Stimulated activated CD4-positive, alpha-beta T cell treated with anti-CD3 and anti-CD28 coated beads, Interleukin-4, amount 100 ng/mL, for 4 hours (primary cell): Measurements from ENCODE around the gene CBLN3.

Experiments
- DNase-seq, 2 experiments: peaks; one replicate each; pipeline ENCODE4 v3.0.0-alpha.2; 2020

CBLN3 gene

DNA sequence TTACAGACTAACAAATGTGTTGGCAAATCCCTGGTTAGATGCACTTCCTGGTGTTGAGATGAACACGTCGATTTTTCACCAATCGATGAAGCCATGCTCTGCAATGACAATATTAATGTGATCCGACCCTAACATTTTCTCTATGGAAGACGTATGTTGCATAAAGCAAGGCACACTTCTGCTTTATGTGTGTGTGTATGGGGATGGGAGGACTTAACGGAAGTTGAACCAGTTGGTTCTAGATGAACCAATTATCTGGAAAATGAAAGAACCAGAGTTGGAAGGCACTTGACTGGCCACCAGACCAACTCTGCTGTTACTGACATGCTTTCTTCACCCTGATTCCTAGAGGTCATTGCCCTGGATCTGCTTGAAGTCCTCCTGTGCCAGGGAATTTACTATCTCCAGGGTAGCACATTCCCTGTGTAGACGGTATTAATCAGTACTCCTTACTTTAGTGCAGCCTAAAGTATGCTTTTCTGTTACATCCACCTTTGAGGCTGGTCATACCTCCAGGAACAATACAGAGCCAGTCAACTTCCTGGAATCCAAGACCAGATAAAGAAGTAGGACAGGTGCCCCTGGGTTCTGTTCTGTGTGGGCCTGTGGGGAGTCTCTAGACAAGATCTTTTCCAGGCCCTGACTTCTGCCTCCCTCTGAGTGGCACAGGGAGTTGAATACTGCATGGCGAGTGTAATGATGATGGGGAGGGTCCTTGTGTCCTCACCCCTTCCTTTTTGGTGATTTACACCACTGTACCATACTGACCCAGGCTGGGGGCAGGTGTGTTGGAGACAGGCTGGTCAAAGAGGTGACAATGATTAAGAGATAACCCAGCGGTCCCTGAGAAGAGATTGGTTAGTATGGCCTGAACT is 9.0 kb upstream of the CBLN3 start:
- no peak for DNase-seq

- DNase-seq, result no peak
Measured at GRCh38 chr14:24437736-24438067, 8.2 kb upstream of the CBLN3 start.

DNA sequence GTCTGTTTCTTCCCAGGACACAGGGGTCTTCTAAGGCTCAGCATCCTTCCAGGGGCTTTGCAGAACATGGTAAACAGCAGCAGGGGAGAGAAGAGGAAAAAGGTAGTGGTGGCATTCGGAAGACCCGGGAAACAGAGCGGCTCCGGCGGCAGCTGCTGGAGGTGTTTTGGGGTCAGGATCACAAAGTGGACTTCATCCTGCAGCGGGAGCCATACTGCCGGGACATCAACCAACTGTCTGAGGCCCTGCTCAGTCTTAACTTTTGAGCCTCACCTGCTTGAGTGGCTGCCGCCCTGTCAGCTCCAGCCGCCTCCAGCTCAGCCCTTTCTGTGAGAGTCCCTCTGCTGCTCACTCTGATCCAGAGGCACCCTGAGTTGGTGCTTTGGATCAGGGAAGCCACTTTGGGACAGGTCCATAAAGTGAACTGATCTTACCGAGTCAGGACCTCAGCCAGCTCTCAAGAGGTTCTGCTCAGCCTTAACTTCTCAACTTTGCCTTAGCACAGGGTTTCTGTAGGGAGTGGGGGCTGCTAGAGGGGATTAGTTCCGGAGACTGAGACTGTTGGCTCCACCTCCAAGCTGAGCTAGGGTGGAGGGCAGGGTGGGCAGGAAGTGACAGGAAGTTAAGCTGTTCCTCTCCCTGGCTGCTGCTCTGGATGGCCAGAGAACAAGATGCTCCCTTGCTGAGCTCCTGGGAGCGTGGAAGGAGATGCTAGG is 7.7 kb upstream of the CBLN3 start:
- DNase-seq, result no peak

DNA sequence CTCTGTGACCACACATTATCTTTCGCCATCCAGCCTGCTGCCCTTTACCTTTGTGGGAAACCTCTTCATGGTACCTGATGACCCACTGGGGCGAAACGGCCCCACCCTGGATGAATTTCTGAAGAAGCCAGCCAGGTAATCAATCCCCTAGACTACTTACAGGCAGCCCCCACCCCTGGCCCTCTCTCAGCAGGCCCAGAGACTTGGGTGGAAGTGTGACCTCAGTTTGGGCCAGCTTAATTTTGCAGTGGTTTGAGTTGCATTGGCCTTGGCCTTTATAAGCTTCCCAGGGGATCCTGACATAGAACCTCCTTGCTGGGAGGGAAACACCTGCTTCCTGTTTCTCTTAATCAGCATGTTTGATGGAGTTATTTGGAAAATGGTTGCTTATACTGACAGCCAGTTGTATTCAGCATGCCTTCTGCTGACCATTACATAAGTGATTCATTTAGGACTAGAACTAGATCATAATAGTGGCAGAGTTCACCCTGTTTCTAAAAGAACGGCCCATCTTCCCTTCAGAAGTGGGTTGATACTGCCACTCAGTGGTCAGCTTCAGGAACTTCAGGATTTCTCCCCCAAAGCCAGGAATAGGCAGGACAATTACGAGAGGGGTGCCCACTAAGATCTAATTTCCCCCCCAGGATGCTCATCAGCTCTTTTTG is 7.0 kb upstream of the CBLN3 start:
- peak in 1 of 2 experiments; percentile 28 for DNase-seq

- DNase-seq, result no peak
Measured at GRCh38 chr14:24435998-24436354, 6.5 kb upstream of the CBLN3 start.

DNA sequence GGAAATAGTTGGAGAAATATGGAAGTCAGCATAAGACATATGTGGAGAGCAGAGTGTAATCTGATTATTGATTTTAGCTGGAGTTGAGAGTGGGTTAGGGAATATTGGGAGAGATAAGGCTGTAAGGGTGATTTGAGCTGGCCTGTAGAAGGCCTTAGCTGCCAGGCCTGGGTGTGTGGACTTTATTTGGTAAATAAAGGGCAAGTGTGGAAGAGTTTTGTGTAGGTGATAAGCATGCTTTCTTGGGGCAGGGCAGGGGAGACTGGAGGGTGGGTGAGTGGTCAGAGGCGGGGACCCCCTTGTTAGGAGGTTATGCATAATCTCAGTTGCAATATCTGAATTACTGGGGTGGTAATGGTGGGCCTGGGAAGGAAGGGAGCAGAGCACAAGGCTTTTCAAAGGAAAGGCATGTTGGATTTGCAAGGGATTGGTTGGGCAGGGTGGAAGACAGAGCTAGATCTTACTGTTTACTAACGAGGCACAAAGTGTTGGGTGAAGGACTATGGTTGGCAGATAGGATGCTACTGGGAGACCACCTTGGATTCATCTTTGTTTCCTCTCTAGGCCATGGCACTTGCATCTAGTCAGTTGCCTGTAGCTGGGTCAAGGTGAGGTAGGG is 5.8 kb upstream of the CBLN3 start:
- DNase-seq, result no peak

- DNase-seq, result no peak
Measured at GRCh38 chr14:24434676-24435075, 5.2 kb upstream of the CBLN3 start.

DNA sequence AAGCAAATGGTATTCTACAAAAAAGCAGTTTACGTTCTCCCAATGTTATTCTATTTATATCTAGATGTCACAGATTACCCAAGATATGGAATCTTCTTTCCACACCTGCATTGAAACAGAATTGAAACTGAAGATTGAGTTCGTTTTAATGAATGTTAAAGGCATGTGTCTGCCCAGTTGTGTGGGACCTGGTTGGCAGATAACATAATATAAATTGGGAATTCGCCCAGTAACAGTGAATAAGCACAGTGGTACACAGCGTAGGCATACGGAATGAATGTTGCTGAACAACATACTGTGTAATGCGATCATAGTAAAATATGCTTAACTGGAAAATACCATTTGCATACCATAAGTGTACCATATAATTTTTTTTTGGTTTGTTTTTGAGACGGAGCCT is 4.6 kb upstream of the CBLN3 start:
- no peak for DNase-seq

DNA sequence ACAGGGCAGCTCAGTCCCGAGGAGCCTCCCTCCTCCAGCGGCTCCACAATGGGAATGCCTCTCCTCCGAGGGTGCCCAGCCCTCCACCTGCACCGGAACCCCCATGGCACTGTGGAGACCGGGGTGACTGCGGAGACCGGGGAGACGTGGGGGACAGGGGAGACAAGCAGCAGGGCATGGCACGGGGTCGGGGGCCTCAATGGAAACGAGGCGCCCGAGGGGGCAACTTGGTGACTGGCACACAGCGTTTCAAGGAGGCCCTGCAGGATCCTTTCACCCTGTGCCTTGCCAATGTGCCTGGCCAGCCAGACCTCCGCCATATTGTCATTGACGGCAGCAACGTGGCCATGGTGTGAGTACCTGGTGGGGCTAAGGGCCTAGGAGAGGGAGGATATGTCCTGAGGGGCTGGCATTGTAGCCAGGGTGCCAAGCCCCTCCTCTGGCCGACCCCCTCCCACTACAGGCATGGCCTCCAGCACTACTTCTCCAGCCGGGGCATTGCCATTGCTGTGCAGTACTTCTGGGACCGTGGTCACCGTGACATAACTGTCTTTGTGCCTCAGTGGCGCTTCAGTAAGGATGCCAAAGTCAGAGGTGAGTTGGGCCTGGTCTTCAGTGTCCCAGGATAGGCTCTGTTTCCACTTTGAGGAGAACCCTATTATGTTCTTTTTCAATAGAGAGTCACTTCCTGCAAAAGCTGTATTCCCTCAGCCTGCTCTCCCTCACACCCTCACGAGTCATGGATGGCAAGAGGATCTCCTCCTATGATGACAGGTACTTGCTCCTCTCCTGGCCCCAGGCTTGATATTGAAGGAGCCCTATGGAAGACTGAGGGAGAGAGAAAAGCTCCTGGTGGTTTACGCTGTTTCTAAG is 3.0 kb upstream of the CBLN3 start:
- no peak for DNase-seq

GRCh38 chr14:24431569-24432258 is 2.2 kb upstream of the CBLN3 start:
- DNase-seq, result peak; percentile 83 to 85

GRCh38 chr14:24430682-24431568 is 1.5 kb upstream of the CBLN3 start:
- peak; percentile 64 to 65 for DNase-seq

GRCh38 chr14:24430143-24430681 is 744 bp upstream of the CBLN3 start:
- peak; percentile 21 to 58 for DNase-seq

DNA sequence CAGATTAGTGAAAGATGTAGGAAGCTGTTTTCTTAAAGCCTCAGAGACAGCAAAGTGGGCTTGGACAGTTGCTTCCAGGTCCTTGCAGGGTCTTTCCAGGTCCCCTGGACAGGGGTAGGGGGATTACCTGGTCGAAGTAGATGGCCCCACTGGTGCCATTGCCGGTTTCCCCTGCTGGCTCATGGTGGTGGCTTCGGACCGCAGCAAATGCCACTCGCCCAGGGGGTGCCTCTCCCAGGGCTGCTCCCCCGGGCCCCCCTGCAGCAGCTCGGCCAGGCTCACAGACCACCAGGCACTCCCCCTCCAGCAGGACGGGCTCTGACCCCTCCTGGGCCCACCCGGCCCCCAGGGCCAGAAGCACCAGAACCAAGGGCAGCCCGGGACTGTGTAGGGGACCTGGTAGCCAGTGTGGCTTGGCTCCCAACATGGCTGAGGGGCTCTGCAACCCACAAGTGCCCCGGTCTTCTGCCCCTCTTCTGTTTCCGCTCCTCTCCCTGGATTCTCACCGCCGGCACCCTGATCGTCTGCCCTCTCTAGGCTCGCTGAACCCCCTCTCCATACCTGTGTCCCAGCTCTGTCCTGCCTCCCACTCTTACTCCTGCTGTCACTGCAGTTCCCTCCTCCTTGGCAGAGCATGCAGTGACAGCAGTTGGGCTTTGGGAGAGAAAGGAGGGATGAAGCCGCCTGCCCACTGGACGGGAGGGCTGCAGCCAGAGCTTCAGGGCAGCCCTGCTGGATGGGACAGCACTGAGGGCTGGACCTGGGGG is 657 bp downstream of the CBLN3 start:
- no peak for DNase-seq

DNA sequence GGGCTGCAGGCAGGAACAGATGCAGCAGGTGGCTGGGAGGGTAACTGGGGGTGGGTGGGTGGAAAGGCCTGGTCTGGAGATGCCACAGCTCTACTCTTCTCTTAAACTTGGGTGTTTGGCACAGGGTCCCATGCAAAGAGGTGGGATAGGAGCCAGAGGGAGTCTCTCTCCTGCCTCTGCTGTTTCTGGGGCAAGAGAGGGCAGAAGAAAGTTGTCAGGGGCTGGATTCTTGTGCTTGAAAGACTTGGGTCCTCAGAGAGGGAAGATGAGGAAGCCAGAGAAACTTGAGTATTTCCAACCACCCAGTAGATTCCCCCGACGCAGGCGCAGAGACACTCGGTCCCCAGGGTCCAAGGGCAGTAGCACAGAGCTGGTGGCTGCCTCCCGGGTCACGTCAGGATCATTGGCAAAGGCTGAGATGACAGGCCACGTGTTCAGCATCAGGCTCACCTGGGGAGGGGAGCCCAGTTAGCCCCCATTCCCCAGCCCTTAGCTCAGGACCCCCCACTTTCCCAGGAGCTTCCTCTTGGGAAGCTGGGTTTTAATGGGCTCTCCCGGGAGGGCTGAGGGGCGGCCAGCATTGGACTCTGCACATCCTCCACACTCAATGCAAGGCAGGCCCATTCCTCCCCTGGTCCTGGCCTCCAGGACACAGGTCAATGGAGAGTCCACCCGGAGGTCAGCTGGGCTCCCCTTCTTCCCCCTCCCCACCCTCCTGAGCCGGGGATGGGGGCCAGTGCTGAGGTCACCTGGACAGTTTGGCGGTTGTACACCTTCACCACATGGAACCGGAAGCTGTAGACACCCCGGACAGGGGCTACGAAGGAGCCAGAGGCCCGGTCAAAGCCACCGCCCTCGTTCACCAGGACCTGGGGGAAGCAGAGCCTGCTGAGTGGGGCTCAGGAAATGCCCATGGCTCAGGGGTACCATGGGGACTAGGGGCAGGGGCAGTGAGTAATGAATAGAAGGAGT is 1.6 kb downstream of the CBLN3 start:
- DNase-seq, result no peak

DNA sequence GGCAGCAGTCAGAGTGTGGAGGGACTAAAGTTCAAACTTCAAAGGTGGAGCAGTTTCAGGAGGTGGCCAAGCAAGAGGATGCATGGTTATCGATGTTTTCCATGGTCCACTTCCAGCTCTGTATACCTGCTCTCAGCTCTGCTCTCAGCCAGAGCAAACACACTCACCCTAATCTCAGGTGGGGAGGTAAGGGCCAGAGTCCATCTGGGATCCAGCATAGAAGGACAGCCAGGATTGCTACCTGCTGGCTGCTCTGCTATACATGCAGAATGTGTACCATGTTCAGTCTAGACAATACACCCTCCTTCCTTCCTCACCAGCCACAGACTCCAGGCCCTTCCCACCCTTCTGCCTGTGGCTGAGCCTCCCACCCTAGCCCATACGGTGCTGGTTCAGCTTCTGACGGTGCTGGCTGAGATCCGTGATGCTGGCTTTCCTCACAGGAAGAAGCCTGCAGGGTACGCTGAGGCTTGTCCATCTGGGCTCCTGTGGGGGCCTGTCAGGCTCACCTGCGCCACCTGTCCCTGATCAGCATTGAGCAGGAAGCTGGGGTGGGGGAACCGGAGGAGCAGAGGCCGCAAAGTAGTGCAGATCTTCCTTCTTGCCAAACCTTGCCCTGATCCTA is 2.4 kb downstream of the CBLN3 start:
- DNase-seq, result no peak

DNA sequence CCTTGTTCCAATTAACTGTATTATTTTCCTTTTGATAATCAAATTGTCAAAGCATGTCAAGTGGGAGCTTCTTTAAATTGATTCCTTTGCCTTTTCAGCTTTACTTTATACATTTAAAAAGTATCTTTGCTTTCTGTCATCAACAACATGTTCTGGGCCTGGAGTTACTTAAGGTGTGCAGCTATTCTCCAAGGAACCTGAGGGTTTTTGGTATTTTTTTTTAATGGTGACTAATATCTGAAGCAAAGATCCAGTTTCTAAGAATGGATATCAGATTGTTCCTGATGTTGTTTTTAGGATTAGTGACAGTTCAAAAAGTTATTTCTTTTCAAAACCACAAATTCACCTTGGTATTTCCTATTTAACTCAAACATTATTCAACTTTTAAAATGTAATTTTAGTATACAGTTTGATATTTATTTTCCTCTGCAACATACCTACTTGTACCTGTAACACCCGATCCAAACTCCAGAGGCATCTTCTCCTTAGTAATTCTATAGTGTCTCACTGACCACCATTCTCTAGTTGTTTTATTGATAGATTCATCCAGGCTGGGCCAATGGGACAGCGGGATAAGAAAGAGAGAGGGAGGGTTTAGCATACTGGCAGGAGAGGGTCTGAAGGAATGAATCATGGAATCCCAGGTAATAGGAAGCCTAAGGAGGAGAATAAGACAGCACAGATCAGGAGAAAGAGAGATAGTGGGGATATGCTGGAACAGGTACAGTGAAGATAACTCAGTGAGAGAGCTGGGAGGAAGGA is 3.1 kb downstream of the CBLN3 start:
- DNase-seq, result no peak

- DNase-seq, result no peak
Measured at GRCh38 chr14:24425704-24426103, 3.8 kb downstream of the CBLN3 start.
